CD14-positive monocyte (primary cell): Measurements from ENCODE around the gene SERPINA5. TPM values are rescaled to one million over a fixed set of nuclear protein-coding genes. Genes with fewer than 3 reads are reported as not detected.

ENCODE experiments used
- DNase-seq, 3 donors: peaks; one replicate each; pipeline ENCODE4 v3.0.0-alpha.2; 2011 to 2022
- H2AFZ ChIP-seq: 2 replicates; pipeline ENCODE4 v1.6.0; 2012; ENCODE audit warnings: mild to moderate bottlenecking, low read depth, low read length, inconsistent platforms; ENCODE audit not compliant: insufficient read depth, poor library complexity, severe bottlenecking
- H3K27ac ChIP-seq, 2 donors: 1 replicate in 1 of 2; 2 replicates in 1 of 2; pipeline ENCODE4 v1.5.1; 2012 to 2013; ENCODE audit warnings: low read length in 2 of 2, control low read depth in 1 of 2, inconsistent platforms in 1 of 2, low read depth in 1 of 2, mild to moderate bottlenecking in 1 of 2
- H3K27me3 ChIP-seq, 2 donors: one replicate each; pipeline versions ENCODE4 v1.6.0 to v1.6.1; 2011 to 2013; ENCODE audit warnings: low read length in 2 of 2; ENCODE audit not compliant: control insufficient read depth in 2 of 2, insufficient read depth in 2 of 2
- H3K36me3 ChIP-seq, 2 donors: replicated peaks in 1 of 2; 1 replicate in 1 of 2; 2 replicates in 1 of 2; pipeline versions ENCODE4 v1.5.1 to v1.6.1; 2012 to 2013; ENCODE audit warnings: low read length in 2 of 2, control low read depth in 1 of 2, inconsistent platforms in 1 of 2, mild to moderate bottlenecking in 1 of 2; ENCODE audit not compliant: insufficient read depth in 2 of 2, control insufficient read depth in 1 of 2
- H3K4me1 ChIP-seq, 2 donors: 1 replicate in 1 of 2; 2 replicates in 1 of 2; pipeline versions ENCODE4 v1.5.1 to v1.6.1; 2012 to 2013; ENCODE audit warnings: low read length in 2 of 2, control low read depth in 1 of 2, inconsistent platforms in 1 of 2, mild to moderate bottlenecking in 1 of 2, moderate library complexity in 1 of 2; ENCODE audit not compliant: insufficient read depth in 2 of 2, control insufficient read depth in 1 of 2
- H3K4me2 ChIP-seq: replicated peaks from 2 replicates; pipeline ENCODE3; 2012; ENCODE audit warnings: low read length, moderate library complexity, mild to moderate bottlenecking; ENCODE audit not compliant: poor library complexity, severe bottlenecking; ENCODE audit errors: extremely low read depth
- H3K4me3 ChIP-seq, 3 experiments: fragments of 200-600 bp in 1 of 3; sonication (generic) in 1 of 3; replicated peaks in 1 of 3; 1 replicate in 2 of 3; 2 replicates in 1 of 3; pipeline ENCODE4 v1.5.1; 2011 to 2013; ENCODE audit warnings: low read length in 3 of 3, mild to moderate bottlenecking in 3 of 3, control low read depth in 2 of 3, low read depth in 2 of 3, inconsistent platforms in 1 of 3, moderate library complexity in 1 of 3
- H3K79me2 ChIP-seq: 2 replicates; pipeline ENCODE4 v1.6.0; 2012; ENCODE audit warnings: mild to moderate bottlenecking, control low read depth, inconsistent platforms, low read length, moderate library complexity; ENCODE audit not compliant: insufficient read depth
- H3K9ac ChIP-seq: 2 replicates; pipeline ENCODE4 v1.6.0; 2017; ENCODE audit warnings: low read length, mild to moderate bottlenecking; ENCODE audit not compliant: insufficient read depth, poor library complexity, severe bottlenecking
- H3K9me3 ChIP-seq, 2 donors: replicated peaks in 1 of 2; 1 replicate in 1 of 2; 2 replicates in 1 of 2; pipeline versions ENCODE4 v1.5.1 to v1.6.1; 2012 to 2013; ENCODE audit warnings: low read length in 2 of 2, control low read depth in 1 of 2; ENCODE audit not compliant: control insufficient read depth in 1 of 2, insufficient read depth in 1 of 2
- H4K20me1 ChIP-seq: 2 replicates; pipeline ENCODE4 v1.6.0; 2012; ENCODE audit warnings: mild to moderate bottlenecking, low read length, control low read depth, moderate library complexity; ENCODE audit not compliant: insufficient read depth
- H3K27ac Mint-ChIP-seq, 7 donors: one replicate each; pipeline ENCODE4 v1.8.0; 2020; ENCODE audit warnings: mild to moderate bottlenecking in 7 of 7, mixed read lengths in 7 of 7, moderate library complexity in 6 of 7, inconsistent platforms in 2 of 7
- H3K27me3 Mint-ChIP-seq, 3 donors: one replicate each; pipeline ENCODE4 v1.8.0; 2021 to 2022; ENCODE audit warnings: low read depth in 3 of 3, mild to moderate bottlenecking in 3 of 3, mixed read lengths in 3 of 3, moderate library complexity in 3 of 3, inconsistent platforms in 1 of 3
- H3K36me3 Mint-ChIP-seq, 2 donors: one replicate each; pipeline ENCODE4 v1.8.0; 2020; ENCODE audit warnings: mixed read lengths in 2 of 2, inconsistent platforms in 1 of 2, mild to moderate bottlenecking in 1 of 2
- H3K4me1 Mint-ChIP-seq: one replicate; pipeline ENCODE4 v1.8.0; 2020; ENCODE audit warnings: mild to moderate bottlenecking, mixed read lengths
- H3K4me3 Mint-ChIP-seq, 2 donors: one replicate each; pipeline ENCODE4 v1.8.0; 2020; ENCODE audit warnings: mild to moderate bottlenecking in 2 of 2, mixed read lengths in 2 of 2, moderate library complexity in 1 of 2
- H3K9me3 Mint-ChIP-seq, 7 donors: one replicate each; pipeline ENCODE4 v1.8.0; 2020 to 2022; ENCODE audit warnings: mixed read lengths in 7 of 7, mild to moderate bottlenecking in 6 of 7, moderate library complexity in 6 of 7, inconsistent platforms in 2 of 7
- CTCF ChIP-seq: fragments of 200-600 bp; IDR thresholded peaks from one replicate; pipeline ENCODE4 v1.8.0; 2022; ENCODE audit warnings: antibody characterized with exemption, mild to moderate bottlenecking
- WGBS: methylation state at CpG from one replicate; pipeline ENCODE4 v1.1.5; 2013; ENCODE audit warnings: missing lambda C conversion rate; ENCODE audit not compliant: insufficient coverage; 5-methylcytosine and 5-hydroxymethylcytosine counted together
- intact Hi-C, 2 donors: fragments of 100-400 bp; cut with micrococcal nuclease; formaldehyde crosslinking; loops; one replicate each; pipeline versions ENCODE4 v1.15.0 to v1.15.1; 2023
- polyA plus RNA-seq, 3 donors: library from polyadenylated mRNA; depleted of rRNA in 1 of 3; unstranded in 2 of 3; stranded (reverse) in 1 of 3; fragments of 300-500 nt in 2 of 3; fragments of >200 nt in 1 of 3; fragmentation: Illumina TruSeq in 2 of 3; gene quantifications; 1 replicate in 2 of 3; 2 replicates in 1 of 3; pipeline ENCODE4 v1.2.3, GENCODE V29; 2012 to 2021

SERPINA5 gene
- polyA plus RNA-seq, 3 donors, result not detected

GRCh38 chr14:94545131-94545841 lies 35.9 kb upstream of the SERPINA5 start:
- Histone ChIP-seq H3K4me2 (no peak overlapping the region), H2AFZ (no peak overlapping the region), H3K9ac (no peak overlapping the region), H3K79me2 (no peaks in the 10 kb centered on the region), H3K9me3 (peaks cover 15 to 18% of the 10 kb centered on the region in 2 donors), H4K20me1 (no peaks in the 10 kb centered on the region), H3K4me3 (no peak overlapping the region), H3K27ac (no peak overlapping the region), H3K27me3 (no peaks in the 10 kb centered on the region), H3K36me3 (no peaks in the 10 kb centered on the region), H3K4me1 (no peaks in the 10 kb centered on the region)
- Mint-ChIP-seq H3K27ac (peak overlapping the region in 1 of 7 donors; percentile 30), H3K9me3 (peaks cover 0 to 15% (median 11%) of the 10 kb centered on the region in 7 donors), H3K36me3 (no peaks in the 10 kb centered on the region), H3K4me3 (no peak overlapping the region), H3K27me3 (peaks cover 4 to 18% (median 14%) of the 10 kb centered on the region in 3 donors), H3K4me1 (no peaks in the 10 kb centered on the region)
- WGBS, result 76% methylated on average over 12 of the region's 15 CpGs
- DNase-seq, result no peak
- intact Hi-C loops, result no loop called here
- no peak for TF ChIP-seq CTCF

- Mint-ChIP-seq H3K4me3 (no peak overlapping the region), H3K4me1 (no peaks in the 10 kb centered on the region), H3K9me3 (peaks cover 0 to 15% (median 11%) of the 10 kb centered on the region in 7 donors), H3K27me3 (peaks cover 4 to 20% (median 13%) of the 10 kb centered on the region in 3 donors), H3K36me3 (no peaks in the 10 kb centered on the region), H3K27ac (no peak overlapping the region)
- Histone ChIP-seq H3K9me3 (peaks cover 15 to 18% of the 10 kb centered on the region in 2 donors), H4K20me1 (no peaks in the 10 kb centered on the region), H3K36me3 (no peaks in the 10 kb centered on the region), H3K27ac (no peak overlapping the region), H3K4me1 (no peaks in the 10 kb centered on the region), H3K4me2 (no peak overlapping the region), H3K79me2 (no peaks in the 10 kb centered on the region), H3K4me3 (no peak overlapping the region), H2AFZ (no peak overlapping the region), H3K9ac (no peak overlapping the region), H3K27me3 (no peaks in the 10 kb centered on the region)
- WGBS, result 92% methylated on average over 7 of the region's 8 CpGs
- TF ChIP-seq CTCF, result no peak
- DNase-seq, result no peak
- intact Hi-C loops, result no loop called here
These were observed 34.0 kb upstream of the SERPINA5 start for GRCh38 chr14:94547151-94547680.
